ENCODE measurements around the gene SPTBN4. TPM values are rescaled to one million over a fixed set of nuclear protein-coding genes. Genes with fewer than 3 reads are reported as not detected.

The SPTBN4 gene
- polyA plus RNA-seq, 1 donor from 2014 or later: 12.7 TPM

DNA sequence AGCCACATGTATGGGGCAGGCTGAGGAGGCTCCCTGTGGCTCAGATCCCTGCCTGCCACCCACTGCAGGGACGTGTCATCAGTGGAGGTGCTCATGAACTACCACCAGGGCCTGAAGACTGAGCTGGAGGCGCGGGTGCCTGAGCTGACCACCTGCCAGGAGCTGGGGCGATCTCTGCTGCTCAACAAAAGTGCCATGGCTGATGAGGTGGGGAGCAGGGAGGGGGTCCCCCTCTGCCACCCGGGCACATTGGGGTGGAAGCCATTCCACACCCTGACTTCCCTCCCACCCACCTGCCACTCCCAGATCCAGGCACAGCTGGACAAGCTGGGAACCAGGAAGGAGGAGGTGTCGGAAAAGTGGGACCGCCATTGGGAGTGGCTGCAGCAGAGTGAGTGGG, 98.6 kb downstream of the SPTBN4 start:
- no peaks in the 10 kb centered on the region for H3K9me2 ChIP-seq (ENCODE audit: insufficient read depth, low read length)
- no peak overlapping the region for H3K4me3 ChIP-seq (ENCODE audit: low read length)
- H2AFZ ChIP-seq (ENCODE audit: low read depth, low read length): no peak overlapping the region
- H3K27ac ChIP-seq (ENCODE audit: low read length): no peak overlapping the region
- no peak overlapping the region for H3K9ac ChIP-seq (ENCODE audit: low read length)
- H3K79me2 ChIP-seq (replicated peaks; ENCODE audit: insufficient read depth, low read length): no peaks in the 10 kb centered on the region
- H3K27me3 ChIP-seq (ENCODE audit: insufficient read depth, low read depth, low read length): peaks cover 41% of the 10 kb centered on the region
- no peaks in the 10 kb centered on the region for H4K20me1 ChIP-seq (ENCODE audit: insufficient read depth)
- no peak overlapping the region for H3K4me2 ChIP-seq (ENCODE audit: low read length)
- TF ChIP-seq POLR2AphosphoS5 (IDR thresholded peaks at IDR 0.05): no peak
- no peak for TF ChIP-seq MXI1 (conservative IDR thresholded peaks at IDR 0.05; ENCODE audit: poor library complexity, severe bottlenecking)
- no peak for TF ChIP-seq TAF1 (IDR thresholded peaks at IDR 0.05; ENCODE audit: low read depth)
- TF ChIP-seq, protein P1, sequence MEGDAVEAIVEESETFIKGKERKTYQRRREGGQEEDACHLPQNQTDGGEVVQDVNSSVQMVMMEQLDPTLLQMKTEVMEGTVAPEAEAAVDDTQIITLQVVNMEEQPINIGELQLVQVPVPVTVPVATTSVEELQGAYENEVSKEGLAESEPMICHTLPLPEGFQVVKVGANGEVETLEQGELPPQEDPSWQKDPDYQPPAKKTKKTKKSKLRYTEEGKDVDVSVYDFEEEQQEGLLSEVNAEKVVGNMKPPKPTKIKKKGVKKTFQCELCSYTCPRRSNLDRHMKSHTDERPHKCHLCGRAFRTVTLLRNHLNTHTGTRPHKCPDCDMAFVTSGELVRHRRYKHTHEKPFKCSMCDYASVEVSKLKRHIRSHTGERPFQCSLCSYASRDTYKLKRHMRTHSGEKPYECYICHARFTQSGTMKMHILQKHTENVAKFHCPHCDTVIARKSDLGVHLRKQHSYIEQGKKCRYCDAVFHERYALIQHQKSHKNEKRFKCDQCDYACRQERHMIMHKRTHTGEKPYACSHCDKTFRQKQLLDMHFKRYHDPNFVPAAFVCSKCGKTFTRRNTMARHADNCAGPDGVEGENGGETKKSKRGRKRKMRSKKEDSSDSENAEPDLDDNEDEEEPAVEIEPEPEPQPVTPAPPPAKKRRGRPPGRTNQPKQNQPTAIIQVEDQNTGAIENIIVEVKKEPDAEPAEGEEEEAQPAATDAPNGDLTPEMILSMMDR (IDR thresholded peaks at IDR 0.05; ENCODE audit: poor library complexity, severe bottlenecking): no peak
- no peak for TF ChIP-seq EZH2 (IDR thresholded peaks at IDR 0.05; ENCODE audit: borderline replicate concordance, insufficient read depth, low read length, poor library complexity, severe bottlenecking)
- TF ChIP-seq SMC3 (conservative IDR thresholded peaks at IDR 0.05; ENCODE audit: poor library complexity): no peak
- TF ChIP-seq, protein P2, sequence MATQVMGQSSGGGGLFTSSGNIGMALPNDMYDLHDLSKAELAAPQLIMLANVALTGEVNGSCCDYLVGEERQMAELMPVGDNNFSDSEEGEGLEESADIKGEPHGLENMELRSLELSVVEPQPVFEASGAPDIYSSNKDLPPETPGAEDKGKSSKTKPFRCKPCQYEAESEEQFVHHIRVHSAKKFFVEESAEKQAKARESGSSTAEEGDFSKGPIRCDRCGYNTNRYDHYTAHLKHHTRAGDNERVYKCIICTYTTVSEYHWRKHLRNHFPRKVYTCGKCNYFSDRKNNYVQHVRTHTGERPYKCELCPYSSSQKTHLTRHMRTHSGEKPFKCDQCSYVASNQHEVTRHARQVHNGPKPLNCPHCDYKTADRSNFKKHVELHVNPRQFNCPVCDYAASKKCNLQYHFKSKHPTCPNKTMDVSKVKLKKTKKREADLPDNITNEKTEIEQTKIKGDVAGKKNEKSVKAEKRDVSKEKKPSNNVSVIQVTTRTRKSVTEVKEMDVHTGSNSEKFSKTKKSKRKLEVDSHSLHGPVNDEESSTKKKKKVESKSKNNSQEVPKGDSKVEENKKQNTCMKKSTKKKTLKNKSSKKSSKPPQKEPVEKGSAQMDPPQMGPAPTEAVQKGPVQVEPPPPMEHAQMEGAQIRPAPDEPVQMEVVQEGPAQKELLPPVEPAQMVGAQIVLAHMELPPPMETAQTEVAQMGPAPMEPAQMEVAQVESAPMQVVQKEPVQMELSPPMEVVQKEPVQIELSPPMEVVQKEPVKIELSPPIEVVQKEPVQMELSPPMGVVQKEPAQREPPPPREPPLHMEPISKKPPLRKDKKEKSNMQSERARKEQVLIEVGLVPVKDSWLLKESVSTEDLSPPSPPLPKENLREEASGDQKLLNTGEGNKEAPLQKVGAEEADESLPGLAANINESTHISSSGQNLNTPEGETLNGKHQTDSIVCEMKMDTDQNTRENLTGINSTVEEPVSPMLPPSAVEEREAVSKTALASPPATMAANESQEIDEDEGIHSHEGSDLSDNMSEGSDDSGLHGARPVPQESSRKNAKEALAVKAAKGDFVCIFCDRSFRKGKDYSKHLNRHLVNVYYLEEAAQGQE (IDR thresholded peaks at IDR 0.05; ENCODE audit: borderline replicate concordance): no peak
- no peak for TF ChIP-seq RAD21 (conservative IDR thresholded peaks at IDR 0.05)
- TF ChIP-seq EP300 (conservative IDR thresholded peaks at IDR 0.05; ENCODE audit: poor library complexity, severe bottlenecking): no peak
- no peaks in the 10 kb centered on the region for H3K36me3 ChIP-seq (ENCODE audit: insufficient read depth, low read length)
- H3K9me3 ChIP-seq (ENCODE audit: low read length): no peaks in the 10 kb centered on the region
- H3F3A ChIP-seq (ENCODE audit: insufficient read depth, low read length, poor library complexity, severe bottlenecking): no peaks in the 10 kb centered on the region

DNA sequence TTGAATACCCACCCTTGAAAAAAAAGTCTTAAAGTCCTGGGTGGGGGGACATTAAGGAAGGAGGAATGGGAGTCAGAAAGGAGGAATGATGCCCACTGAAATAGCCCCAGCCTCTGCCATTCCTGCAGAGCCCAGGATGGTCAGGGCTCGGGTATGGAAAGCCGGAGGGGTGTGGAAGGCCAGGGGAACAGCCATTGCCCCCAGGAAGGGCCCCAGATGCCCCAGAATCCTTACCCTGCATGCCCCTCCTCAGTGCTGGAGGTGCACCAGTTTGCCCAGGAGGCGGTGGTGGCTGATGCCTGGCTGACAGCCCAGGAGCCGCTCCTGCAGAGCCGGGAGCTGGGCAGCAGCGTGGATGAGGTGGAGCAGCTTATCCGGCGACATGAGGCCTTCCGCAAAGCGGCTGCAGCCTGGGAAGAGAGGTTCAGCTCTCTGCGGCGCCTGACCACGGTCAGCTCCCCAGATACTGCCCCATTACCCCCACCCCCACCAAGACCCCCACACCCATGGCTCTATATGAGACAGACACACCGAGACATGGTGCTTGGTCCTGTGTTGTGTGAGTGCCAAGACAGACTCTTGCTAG, 99.2 kb downstream of the SPTBN4 start:
- H3K4me2 ChIP-seq (ENCODE audit: low read length): no peak overlapping the region
- no peaks in the 10 kb centered on the region for H3K9me2 ChIP-seq (ENCODE audit: insufficient read depth, low read length)

More for the DNA sequence above, 99.2 kb downstream of the SPTBN4 start:
- H3K27ac ChIP-seq (ENCODE audit: low read length): no peak overlapping the region
- H3K4me3 ChIP-seq (ENCODE audit: low read length): no peak overlapping the region
- no peak overlapping the region for H3K9ac ChIP-seq (ENCODE audit: low read length)
- H3K9me3 ChIP-seq (ENCODE audit: low read length): no peaks in the 10 kb centered on the region
- H4K20me1 ChIP-seq (ENCODE audit: insufficient read depth): no peaks in the 10 kb centered on the region
- H3K79me2 ChIP-seq (replicated peaks; ENCODE audit: insufficient read depth, low read length): no peaks in the 10 kb centered on the region
- no peaks in the 10 kb centered on the region for H3F3A ChIP-seq (ENCODE audit: insufficient read depth, low read length, poor library complexity, severe bottlenecking)
- no peaks in the 10 kb centered on the region for H3K36me3 ChIP-seq (ENCODE audit: insufficient read depth, low read length)
- no peak overlapping the region for H2AFZ ChIP-seq (ENCODE audit: low read depth, low read length)
- TF ChIP-seq RAD21 (conservative IDR thresholded peaks at IDR 0.05): no peak
- no peak for TF ChIP-seq MXI1 (conservative IDR thresholded peaks at IDR 0.05; ENCODE audit: poor library complexity, severe bottlenecking)
- TF ChIP-seq EP300 (conservative IDR thresholded peaks at IDR 0.05; ENCODE audit: poor library complexity, severe bottlenecking): no peak
- TF ChIP-seq POLR2AphosphoS5 (IDR thresholded peaks at IDR 0.05): no peak
- no peak for TF ChIP-seq SMC3 (conservative IDR thresholded peaks at IDR 0.05; ENCODE audit: poor library complexity)
- TF ChIP-seq, protein P2 (IDR thresholded peaks at IDR 0.05; ENCODE audit: borderline replicate concordance): no peak
- TF ChIP-seq EZH2 (IDR thresholded peaks at IDR 0.05; ENCODE audit: borderline replicate concordance, insufficient read depth, low read length, poor library complexity, severe bottlenecking): no peak
- TF ChIP-seq, protein P1 (IDR thresholded peaks at IDR 0.05; ENCODE audit: poor library complexity, severe bottlenecking): no peak
- TF ChIP-seq TAF1 (IDR thresholded peaks at IDR 0.05; ENCODE audit: low read depth): no peak
- peaks cover 41% of the 10 kb centered on the region for H3K27me3 ChIP-seq (ENCODE audit: insufficient read depth, low read depth, low read length)

Data from neural cell (in vitro differentiated cells).